HL-60/S4 treated with phorbol 12-myristate 13-acetate at 8.2 ng/mL for 4 days and 3 days (cell line): Measurements from ENCODE around the gene CMTM1.

Experiments
- in situ Hi-C: fragments of 300-500 bp; cut with MboI; formaldehyde crosslinking; loops from 2 replicates; pipeline ENCODE4 v1.15.0; 2022; ENCODE audit warnings: low sequenced_read_pairs

CMTM1 gene

GRCh38 chr16:66538910-66539309, 27.3 kb upstream of the CMTM1 start:
- in situ Hi-C loops: no loop called here

- in situ Hi-C loops: no loop called here
Observed at GRCh38 chr16:66539623-66540469, 26.4 kb upstream of the CMTM1 start.

GRCh38 chr16:66541388-66542355, 24.6 kb upstream of the CMTM1 start:
- in situ Hi-C loops: no loop called here

GRCh38 chr16:66542396-66542795, 23.8 kb upstream of the CMTM1 start:
- in situ Hi-C loops: no loop called here

GRCh38 chr16:66543541-66543940, 22.7 kb upstream of the CMTM1 start:
- in situ Hi-C loops: no loop called here

- in situ Hi-C loops: no loop called here
Observed at GRCh38 chr16:66544016-66544757, 22.1 kb upstream of the CMTM1 start.

GRCh38 chr16:66547101-66547989, 18.9 kb upstream of the CMTM1 start:
- in situ Hi-C loops: no loop called here

- in situ Hi-C loops: no loop called here
Observed at GRCh38 chr16:66548068-66548467, 18.2 kb upstream of the CMTM1 start.

- in situ Hi-C loops: no loop called here
Observed at GRCh38 chr16:66548868-66549267, 17.4 kb upstream of the CMTM1 start.

- in situ Hi-C loops: no loop called here
Observed at GRCh38 chr16:66549284-66550131, 16.7 kb upstream of the CMTM1 start, which contains the start of gene TK2. Gene TK2, minus strand, starts transcription at chr16:66550122. Its CDS starts 61 bp downstream, at chr16:66550061.

- in situ Hi-C loops: no loop called here
Observed at GRCh38 chr16:66551348-66551759, 14.9 kb upstream of the CMTM1 start.

- in situ Hi-C loops: no loop called here
Observed at GRCh38 chr16:66551788-66552285, 14.4 kb upstream of the CMTM1 start.

GRCh38 chr16:66552286-66553177, 13.7 kb upstream of the CMTM1 start, which contains the start of gene CKLF:
Gene CKLF, plus strand, starts transcription at chr16:66552576. Its CDS starts 140 bp downstream, at chr16:66552716.
- in situ Hi-C loops: no loop called here

GRCh38 chr16:66553223-66553622, 13.0 kb upstream of the CMTM1 start:
- in situ Hi-C loops: no loop called here

- in situ Hi-C loops: no loop called here
Observed at GRCh38 chr16:66554021-66554420, 12.2 kb upstream of the CMTM1 start.

GRCh38 chr16:66554495-66554894, 11.7 kb upstream of the CMTM1 start:
- in situ Hi-C loops: no loop called here

GRCh38 chr16:66560107-66560506, 6.1 kb upstream of the CMTM1 start:
- in situ Hi-C loops: no loop called here
